ENCODE results near the gene MRPL12.
A peak's percentile ranks its signal among the peaks of the same experiment; 100 is the strongest.

Gene MRPL12

GRCh38 chr17:81702934-81703746, at the start of gene MRPL12:
MRPL12 (plus strand) TSS chr17:81703367; CDS start chr17:81703502, 135 bp downstream.
- H3K27ac Mint-ChIP-seq: peak within 1 kb of the TSS; percentile 99
- DNase-seq (peak; percentile 84), ATAC-seq (replicated peaks) (peak; percentile 94)
- peaks cover 23 to 56% of the 10 kb centered on the region in 2 donors for H3K4me1 Mint-ChIP-seq
- peak within 1 kb of the TSS; percentile 96 to 99 for H3K4me3 Mint-ChIP-seq
- H3K27me3 Mint-ChIP-seq: no peaks in the 10 kb centered on the region
- peaks cover 42 to 52% of the 10 kb centered on the region in 2 donors for H3K36me3 Mint-ChIP-seq
- H3K9me3 Mint-ChIP-seq: no peaks in the 10 kb centered on the region

GRCh38 chr17:81655378-81656117, 47.6 kb upstream of the MRPL12 start:
- Mint-ChIP-seq H3K27me3 (peaks cover 13 to 26% of the 10 kb centered on the region in 2 donors), H3K4me3 (no peak overlapping the region), H3K36me3 (peaks cover 3 to 4% of the 10 kb centered on the region in 2 donors), H3K4me1 (peaks cover 17 to 21% of the 10 kb centered on the region in 2 donors), H3K27ac (no peak overlapping the region), H3K9me3 (no peaks in the 10 kb centered on the region)
- ATAC-seq (replicated peaks) (no peak), DNase-seq (no peak)

- H3K27ac Mint-ChIP-seq: peak within 1 kb of the TSS; percentile 5
- H3K4me3 Mint-ChIP-seq: no peak within 1 kb of the TSS
- peaks cover 13 to 23% of the 10 kb centered on the region in 2 donors for H3K27me3 Mint-ChIP-seq
- DNase-seq (no peak), ATAC-seq (replicated peaks) (no peak)
- peaks cover 17 to 21% of the 10 kb centered on the region in 2 donors for H3K4me1 Mint-ChIP-seq
- H3K36me3 Mint-ChIP-seq: peaks cover 3 to 4% of the 10 kb centered on the region in 2 donors
- H3K9me3 Mint-ChIP-seq: no peaks in the 10 kb centered on the region
These were observed 46.9 kb upstream of the MRPL12 start, which contains the start of gene PDE6G for GRCh38 chr17:81656118-81656743. PDE6G (minus strand) TSS chr17:81656542; CDS start chr17:81653305, 3,237 bp downstream.

- H3K9me3 Mint-ChIP-seq: no peaks in the 10 kb centered on the region
- H3K4me3 Mint-ChIP-seq: no peak overlapping the region
- H3K36me3 Mint-ChIP-seq: peaks cover 2% of the 10 kb centered on the region in 2 donors
- peaks cover 15 to 21% of the 10 kb centered on the region in 2 donors for H3K4me1 Mint-ChIP-seq
- H3K27ac Mint-ChIP-seq: peak overlapping the region; percentile 5
- ATAC-seq (replicated peaks) (no peak), DNase-seq (no peak)
- H3K27me3 Mint-ChIP-seq: peaks cover 9 to 19% of the 10 kb centered on the region in 2 donors
These were observed 46.3 kb upstream of the MRPL12 start for GRCh38 chr17:81656835-81657234.

- Mint-ChIP-seq H3K9me3 (no peaks in the 10 kb centered on the region), H3K27me3 (peaks cover 0 to 3% of the 10 kb centered on the region in 2 donors), H3K36me3 (peaks cover under 1 to 2% of the 10 kb centered on the region in 2 donors), H3K4me1 (peaks cover 3 to 8% of the 10 kb centered on the region in 2 donors), H3K4me3 (no peak overlapping the region), H3K27ac (no peak overlapping the region)
- DNase-seq (no peak), ATAC-seq (replicated peaks) (peak in 1 of 2 donors; percentile 54)
These were observed 44.1 kb upstream of the MRPL12 start for GRCh38 chr17:81659038-81659437.

GRCh38 chr17:81660441-81660840, 42.7 kb upstream of the MRPL12 start:
- Mint-ChIP-seq H3K4me1 (peaks cover 5 to 10% of the 10 kb centered on the region in 2 donors), H3K9me3 (no peaks in the 10 kb centered on the region), H3K4me3 (no peak overlapping the region), H3K27ac (no peak overlapping the region), H3K36me3 (peaks cover 10 to 11% of the 10 kb centered on the region in 2 donors), H3K27me3 (no peaks in the 10 kb centered on the region)
- no peak for DNase-seq
- no peak for ATAC-seq (replicated peaks)

- no peak for DNase-seq
- no peak overlapping the region for H3K4me3 Mint-ChIP-seq
- peaks cover 18 to 24% of the 10 kb centered on the region in 2 donors for H3K36me3 Mint-ChIP-seq
- ATAC-seq (replicated peaks): no peak
- no peak overlapping the region for H3K27ac Mint-ChIP-seq
- peaks cover 11 to 22% of the 10 kb centered on the region in 2 donors for H3K4me1 Mint-ChIP-seq
- H3K9me3 Mint-ChIP-seq: no peaks in the 10 kb centered on the region
- H3K27me3 Mint-ChIP-seq: no peaks in the 10 kb centered on the region
These were observed 41.2 kb upstream of the MRPL12 start for GRCh38 chr17:81662002-81662401.

GRCh38 chr17:81664051-81664470, 39.1 kb upstream of the MRPL12 start:
- ATAC-seq (replicated peaks) (no peak), DNase-seq (no peak)
- H3K4me1 Mint-ChIP-seq: peaks cover 21 to 38% of the 10 kb centered on the region in 2 donors
- peak overlapping the region; percentile 13 to 32 for H3K4me3 Mint-ChIP-seq
- H3K9me3 Mint-ChIP-seq: no peaks in the 10 kb centered on the region
- peaks cover 26 to 37% of the 10 kb centered on the region in 2 donors for H3K36me3 Mint-ChIP-seq
- H3K27ac Mint-ChIP-seq: peak overlapping the region; percentile 37
- no peaks in the 10 kb centered on the region for H3K27me3 Mint-ChIP-seq

GRCh38 chr17:81665205-81666091, 37.7 kb upstream of the MRPL12 start:
- ATAC-seq (replicated peaks): peak; percentile 42 to 45
- no peak for DNase-seq
- peak overlapping the region; percentile 90 for H3K4me3 Mint-ChIP-seq
- H3K27me3 Mint-ChIP-seq: no peaks in the 10 kb centered on the region
- peaks cover 21 to 38% of the 10 kb centered on the region in 2 donors for H3K4me1 Mint-ChIP-seq
- no peaks in the 10 kb centered on the region for H3K9me3 Mint-ChIP-seq
- H3K36me3 Mint-ChIP-seq: peaks cover 35 to 50% of the 10 kb centered on the region in 2 donors
- H3K27ac Mint-ChIP-seq: peak overlapping the region; percentile 96

GRCh38 chr17:81666092-81666341, 37.1 kb upstream of the MRPL12 start:
- DNase-seq (no peak), ATAC-seq (replicated peaks) (no peak)
- no peaks in the 10 kb centered on the region for H3K27me3 Mint-ChIP-seq
- peak overlapping the region; percentile 96 for H3K27ac Mint-ChIP-seq
- H3K36me3 Mint-ChIP-seq: peaks cover 35 to 50% of the 10 kb centered on the region in 2 donors
- peak overlapping the region; percentile 90 for H3K4me3 Mint-ChIP-seq
- no peaks in the 10 kb centered on the region for H3K9me3 Mint-ChIP-seq
- peaks cover 21 to 38% of the 10 kb centered on the region in 2 donors for H3K4me1 Mint-ChIP-seq

- Mint-ChIP-seq H3K27ac (peak within 1 kb of the TSS; percentile 96), H3K4me3 (peak within 1 kb of the TSS; percentile 90), H3K27me3 (no peaks in the 10 kb centered on the region), H3K4me1 (peaks cover 21 to 38% of the 10 kb centered on the region in 2 donors), H3K9me3 (no peaks in the 10 kb centered on the region), H3K36me3 (peaks cover 35 to 55% of the 10 kb centered on the region in 2 donors)
- ATAC-seq (replicated peaks): peak; percentile 94 to 96
- DNase-seq: peak; percentile 94
These were observed 36.6 kb upstream of the MRPL12 start, which contains the start of the genes CCDC137 and OXLD1 for GRCh38 chr17:81666342-81667191. CCDC137 (plus strand) TSS chr17:81666737; CDS start chr17:81666767, 30 bp downstream. OXLD1 (minus strand) TSS chr17:81666605; CDS start chr17:81666577, 28 bp downstream.

- Mint-ChIP-seq H3K27ac (peak overlapping the region; percentile 96), H3K4me3 (peak overlapping the region; percentile 90), H3K36me3 (peaks cover 46 to 63% of the 10 kb centered on the region in 2 donors), H3K9me3 (no peaks in the 10 kb centered on the region), H3K27me3 (no peaks in the 10 kb centered on the region), H3K4me1 (peaks cover 21 to 43% of the 10 kb centered on the region in 2 donors)
- no peak for DNase-seq
- ATAC-seq (replicated peaks): no peak
These were observed 35.4 kb upstream of the MRPL12 start for GRCh38 chr17:81667754-81668153.
